WTC11 (cell line): ENCODE data around the gene ARHGAP26. TPM values are rescaled to one million over a fixed set of nuclear protein-coding genes. Genes with fewer than 3 reads are reported as not detected.

Source experiments
- ATAC-seq: fragments of 200-7000 bp; cut with Tn5 transposase; 2 replicates; pipeline ENCODE4 v1.10.0; 2021; ENCODE audit warnings: mild to moderate bottlenecking, moderate library complexity
- CTCF ChIA-PET: fragments of 300-600 bp; sonication (Branson Sonifier 250); formaldehyde crosslinking; loops from one replicate; lab custom pipeline; 2021; ENCODE audit warnings: antibody characterized with exemption; lab: Charles Lee
- POLR2A ChIA-PET: fragments of 350-600 bp; sonication (Branson Sonifier 250); formaldehyde crosslinking; loops from one replicate; lab custom pipeline; 2021; ENCODE audit warnings: antibody characterized with exemption; lab: Charles Lee
- DNase-seq: peaks from one replicate; pipeline ENCODE4 v3.0.0; 2021; ENCODE audit warnings: low spot score
- H3K27ac Mint-ChIP-seq: 2 replicates; pipeline ENCODE4 v1.8.0; 2021; ENCODE audit warnings: mixed read lengths
- H3K27me3 Mint-ChIP-seq: 2 replicates; pipeline ENCODE4 v1.8.0; 2021; ENCODE audit warnings: low read depth, mild to moderate bottlenecking, moderate library complexity, mixed read lengths
- H3K36me3 Mint-ChIP-seq: 2 replicates; pipeline ENCODE4 v1.8.0; 2021; ENCODE audit warnings: mixed read lengths
- H3K4me1 Mint-ChIP-seq: 2 replicates; pipeline ENCODE4 v1.8.0; 2022; ENCODE audit warnings: mixed read lengths
- H3K4me3 Mint-ChIP-seq: 2 replicates; pipeline ENCODE4 v1.8.0; 2021; ENCODE audit warnings: mild to moderate bottlenecking, moderate library complexity, mixed read lengths
- H3K9me3 Mint-ChIP-seq: 2 replicates; pipeline ENCODE4 v1.8.0; 2021; ENCODE audit warnings: mixed read lengths
- ARID4B ChIP-seq: sonication (generic); formaldehyde crosslinking; IDR thresholded peaks from 2 replicates; pipeline ENCODE4 v1.8.0; 2023; ENCODE audit warnings: missing genetic modification reagents, mild to moderate bottlenecking, borderline replicate concordance
- ESRRA ChIP-seq: sonication (generic); formaldehyde crosslinking; IDR thresholded peaks from 2 replicates; pipeline ENCODE4 v1.8.1; 2022; ENCODE audit warnings: mild to moderate bottlenecking, missing genetic modification reagents, borderline replicate concordance
- GRHL2 ChIP-seq: fragments of 250-450 bp; sonication (Bioruptor Pico); IDR thresholded peaks from 2 replicates; pipeline ENCODE4 v1.8.0; 2022; ENCODE audit warnings: mild to moderate bottlenecking, moderate library complexity; ENCODE audit not compliant: insufficient replicate concordance, severe bottlenecking
- MLX ChIP-seq: sonication (generic); formaldehyde crosslinking; IDR thresholded peaks from 2 replicates; pipeline ENCODE4 v1.8.1; 2023; ENCODE audit warnings: mild to moderate bottlenecking, missing genetic modification reagents, moderate library complexity
- MXD4 ChIP-seq: fragments of 250-450 bp; sonication (Bioruptor Pico); IDR thresholded peaks from 2 replicates; pipeline ENCODE4 v1.8.0; 2021; ENCODE audit warnings: mild to moderate bottlenecking, moderate library complexity, borderline replicate concordance
- NFE2L1 ChIP-seq: sonication (generic); formaldehyde crosslinking; IDR thresholded peaks from 2 replicates; pipeline ENCODE4 v1.8.1; 2023; ENCODE audit warnings: missing genetic modification reagents
- NR1H2 ChIP-seq: sonication (generic); formaldehyde crosslinking; IDR thresholded peaks from 2 replicates; pipeline ENCODE4 v1.9.0; 2021; ENCODE audit warnings: mild to moderate bottlenecking, moderate library complexity, missing genetic modification reagents
- NR3C1 ChIP-seq: sonication (generic); formaldehyde crosslinking; conservative IDR thresholded peaks from 2 replicates; pipeline ENCODE4 v1.8.1; 2023; ENCODE audit warnings: low read depth, mild to moderate bottlenecking, missing genetic modification reagents
- ZNF121 ChIP-seq: sonication (generic); formaldehyde crosslinking; IDR thresholded peaks from 2 replicates; pipeline ENCODE4 v1.8.0; 2023; ENCODE audit warnings: missing genetic modification reagents
- ZNF138 ChIP-seq: sonication (generic); formaldehyde crosslinking; conservative IDR thresholded peaks from 2 replicates; pipeline ENCODE4 v1.8.1; 2022; ENCODE audit warnings: mild to moderate bottlenecking, moderate library complexity, missing genetic modification reagents
- ZNF281 ChIP-seq: sonication (generic); formaldehyde crosslinking; IDR thresholded peaks from 2 replicates; pipeline ENCODE4 v1.8.0; 2023; ENCODE audit warnings: mild to moderate bottlenecking, missing genetic modification reagents
- ZNF396 ChIP-seq: fragments of 250-450 bp; sonication (Bioruptor Pico); IDR thresholded peaks from 2 replicates; pipeline ENCODE4 v1.8.0; 2021; ENCODE audit warnings: mild to moderate bottlenecking, moderate library complexity, borderline replicate concordance
- ZSCAN18 ChIP-seq: fragments of 250-450 bp; sonication (Bioruptor Pico); IDR thresholded peaks from 2 replicates; pipeline ENCODE4 v2.1.2; 2022; ENCODE audit warnings: mild to moderate bottlenecking, moderate library complexity
- total RNA-seq: library from RNA; stranded (reverse); gene quantifications from 3 replicates; pipeline ENCODE4 v1.2.3, GENCODE V29; 2021
- TF ChIP-seq, protein P1 (sequence below): sonication (generic); formaldehyde crosslinking; IDR thresholded peaks from 2 replicates; pipeline ENCODE4 v1.8.1; 2023; ENCODE audit warnings: mild to moderate bottlenecking, moderate library complexity, missing genetic modification reagents

Gene ARHGAP26
- total RNA-seq, 1 experiment from 2014 or later = 22.3 TPM

- TF ChIP-seq ZNF281 (CRISPR knock-in tag) (no peak), NR1H2 (CRISPR knock-in tag) (no peak), ZSCAN18 (no peak)
- TF ChIP-seq, protein P1, sequence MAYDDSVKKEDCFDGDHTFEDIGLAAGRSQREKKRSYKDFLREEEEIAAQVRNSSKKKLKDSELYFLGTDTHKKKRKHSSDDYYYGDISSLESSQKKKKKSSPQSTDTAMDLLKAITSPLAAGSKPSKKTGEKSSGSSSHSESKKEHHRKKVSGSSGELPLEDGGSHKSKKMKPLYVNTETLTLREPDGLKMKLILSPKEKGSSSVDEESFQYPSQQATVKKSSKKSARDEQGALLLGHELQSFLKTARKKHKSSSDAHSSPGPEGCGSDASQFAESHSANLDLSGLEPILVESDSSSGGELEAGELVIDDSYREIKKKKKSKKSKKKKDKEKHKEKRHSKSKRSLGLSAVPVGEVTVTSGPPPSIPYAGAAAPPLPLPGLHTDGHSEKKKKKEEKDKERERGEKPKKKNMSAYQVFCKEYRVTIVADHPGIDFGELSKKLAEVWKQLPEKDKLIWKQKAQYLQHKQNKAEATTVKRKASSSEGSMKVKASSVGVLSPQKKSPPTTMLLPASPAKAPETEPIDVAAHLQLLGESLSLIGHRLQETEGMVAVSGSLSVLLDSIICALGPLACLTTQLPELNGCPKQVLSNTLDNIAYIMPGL (CRISPR knock-in tag) = no peak
- TF ChIP-seq, all 79 proteins: peak for 0
Observed at GRCh38 chr5:143110591-143110990, 340.4 kb downstream of the ARHGAP26 start (continued).

GRCh38 chr5:143111799-143112198 is 341.6 kb downstream of the ARHGAP26 start:
- CTCF ChIA-PET = interaction anchor here (1.0 to 1.1 kb wide), 2 partner anchors 15 to 399 kb away, joined by 3 read pairs; no protein-coding TSS in a partner anchor
- Mint-ChIP-seq H3K9me3 (no peaks in the 10 kb centered on the region), H3K4me1 (peaks cover 34% of the 10 kb centered on the region)
- no peak for TF ChIP-seq ARID4B (CRISPR knock-in tag)
- no peak for TF ChIP-seq MLX (CRISPR knock-in tag)
- no peak for TF ChIP-seq NR3C1 (CRISPR knock-in tag)
- no peak for TF ChIP-seq GRHL2 (CRISPR knock-in tag)
- TF ChIP-seq ZNF121 (CRISPR knock-in tag) = no peak
- no peak for TF ChIP-seq ZNF396 (CRISPR knock-in tag)
- no peak for TF ChIP-seq NFE2L1 (CRISPR knock-in tag)
- no peak for TF ChIP-seq ZNF138 (CRISPR knock-in tag)
- no peak for TF ChIP-seq ESRRA (CRISPR knock-in tag)
- TF ChIP-seq MXD4 (CRISPR knock-in tag) = no peak
- TF ChIP-seq, all 79 proteins: peak for 0
- Mint-ChIP-seq H3K27me3 (no peaks in the 10 kb centered on the region), H3K36me3 (no peaks in the 10 kb centered on the region), H3K4me3 (no peak overlapping the region), H3K27ac (no peak overlapping the region)
- POLR2A ChIA-PET = no interaction called here
- no peak for ATAC-seq
- DNase-seq = no peak
